Fibroblast of mammary gland (primary cell): ENCODE measurements around the gene SLX9.

Source experiments
- DNase-seq: peaks from one replicate; pipeline ENCODE4 v3.0.0-alpha.2; 2010; ENCODE audit warnings: low read depth
- H3K4me3 ChIP-seq: 2 replicates; pipeline ENCODE4 v1.5.1; 2011; ENCODE audit warnings: low read depth, mild to moderate bottlenecking, low read length, moderate library complexity; ENCODE audit not compliant: control insufficient read depth
- TF ChIP-seq, protein P1 (sequence below): conservative IDR thresholded peaks from 2 replicates; pipeline ENCODE4 v1.5.1; 2011; ENCODE audit warnings: low read depth, low read length, inconsistent platforms; ENCODE audit not compliant: control insufficient read depth, insufficient read depth

SLX9 gene

DNA sequence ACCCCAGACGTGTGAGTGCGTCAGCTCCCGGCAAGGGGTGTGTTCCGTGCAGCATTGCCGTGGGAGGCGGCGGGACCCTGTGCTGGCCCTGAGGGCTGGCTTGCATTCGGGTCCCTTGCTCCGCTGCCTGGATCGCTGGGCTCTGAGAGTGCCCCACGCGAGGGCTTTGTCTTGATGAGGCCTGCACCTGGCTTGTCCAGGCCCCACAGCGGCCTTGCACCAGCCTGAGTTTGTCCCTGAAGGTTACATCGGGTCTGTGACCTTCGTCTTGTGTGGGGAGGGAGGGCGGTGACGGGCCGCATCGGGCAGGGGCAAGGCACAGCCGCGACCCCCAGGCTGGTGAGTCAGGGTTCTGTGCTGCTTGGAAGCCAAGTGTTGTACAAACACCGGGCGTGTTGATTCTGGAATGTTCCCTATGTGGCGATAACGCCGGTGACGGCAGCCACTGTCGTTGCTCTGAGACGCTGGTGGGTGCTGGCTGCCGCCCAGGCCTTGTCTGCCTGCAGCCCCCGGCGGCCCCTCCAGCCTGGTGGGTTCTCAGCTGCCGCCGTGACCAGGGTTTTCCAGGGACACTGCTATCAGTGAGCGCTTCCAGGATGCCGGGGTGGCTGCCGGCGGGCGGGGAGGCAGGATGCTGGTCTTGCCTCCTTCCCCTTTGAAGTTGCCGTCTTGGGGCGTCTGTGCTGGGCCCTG is 42.9 kb downstream of the SLX9 start:
- TF ChIP-seq, protein P1, sequence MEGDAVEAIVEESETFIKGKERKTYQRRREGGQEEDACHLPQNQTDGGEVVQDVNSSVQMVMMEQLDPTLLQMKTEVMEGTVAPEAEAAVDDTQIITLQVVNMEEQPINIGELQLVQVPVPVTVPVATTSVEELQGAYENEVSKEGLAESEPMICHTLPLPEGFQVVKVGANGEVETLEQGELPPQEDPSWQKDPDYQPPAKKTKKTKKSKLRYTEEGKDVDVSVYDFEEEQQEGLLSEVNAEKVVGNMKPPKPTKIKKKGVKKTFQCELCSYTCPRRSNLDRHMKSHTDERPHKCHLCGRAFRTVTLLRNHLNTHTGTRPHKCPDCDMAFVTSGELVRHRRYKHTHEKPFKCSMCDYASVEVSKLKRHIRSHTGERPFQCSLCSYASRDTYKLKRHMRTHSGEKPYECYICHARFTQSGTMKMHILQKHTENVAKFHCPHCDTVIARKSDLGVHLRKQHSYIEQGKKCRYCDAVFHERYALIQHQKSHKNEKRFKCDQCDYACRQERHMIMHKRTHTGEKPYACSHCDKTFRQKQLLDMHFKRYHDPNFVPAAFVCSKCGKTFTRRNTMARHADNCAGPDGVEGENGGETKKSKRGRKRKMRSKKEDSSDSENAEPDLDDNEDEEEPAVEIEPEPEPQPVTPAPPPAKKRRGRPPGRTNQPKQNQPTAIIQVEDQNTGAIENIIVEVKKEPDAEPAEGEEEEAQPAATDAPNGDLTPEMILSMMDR, result no peak
- DNase-seq, result no peak
- no peak overlapping the region for H3K4me3 ChIP-seq

DNA sequence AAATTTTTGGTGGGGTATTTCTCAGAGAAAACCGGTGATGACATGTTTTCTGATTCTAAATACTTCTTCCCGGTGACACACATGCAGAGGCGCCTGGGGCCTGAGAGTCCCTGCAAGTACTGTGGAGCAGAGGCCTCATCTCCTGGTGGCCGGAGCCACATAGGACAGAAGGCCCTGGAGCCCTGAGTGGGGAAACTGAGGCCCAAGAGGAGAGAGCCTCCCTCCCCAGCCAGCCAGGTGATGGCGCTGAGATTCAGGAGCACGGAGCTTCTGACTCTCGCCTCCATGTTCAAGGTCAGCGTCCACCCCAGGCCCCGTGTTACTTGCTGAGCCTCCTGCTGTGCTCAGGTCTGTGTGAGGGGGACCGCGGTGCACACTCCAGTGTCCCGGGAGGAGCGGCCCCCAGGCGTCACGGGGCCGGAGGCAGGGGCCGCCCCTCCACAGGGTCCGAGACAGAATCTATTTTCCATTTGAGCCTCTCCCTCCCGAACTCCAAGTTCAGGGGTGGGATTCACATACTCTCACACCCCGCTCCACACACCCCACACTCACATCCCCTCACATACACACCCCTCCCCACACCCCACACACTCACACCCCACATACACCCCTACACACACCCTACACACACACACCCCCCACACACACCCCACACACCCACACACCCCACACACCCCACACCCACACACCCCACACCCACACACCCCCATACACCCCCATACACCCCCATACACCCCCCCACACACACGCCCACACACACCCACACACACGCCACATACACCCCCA is 43.8 kb downstream of the SLX9 start:
- TF ChIP-seq, protein P1, result no peak

DNA sequence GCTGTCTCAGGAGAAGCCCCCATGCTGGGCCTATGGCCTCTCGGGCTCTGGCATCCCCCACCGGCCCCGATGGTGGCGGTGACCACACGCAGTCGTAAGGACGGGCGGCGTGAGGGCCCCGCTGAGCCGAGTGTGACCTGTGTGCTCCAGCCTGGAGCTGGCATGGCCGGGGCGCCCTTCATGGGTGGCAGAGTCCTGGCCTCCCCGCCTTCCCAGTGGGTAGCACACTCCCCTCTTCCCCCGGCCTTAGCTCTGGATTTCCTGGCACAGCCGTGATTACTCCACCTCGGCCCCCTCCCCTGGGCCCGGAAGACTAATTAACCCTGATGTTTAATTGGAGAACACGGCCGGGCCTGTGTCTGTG is 44.6 kb downstream of the SLX9 start:
- no peak for DNase-seq
- no peak overlapping the region for H3K4me3 ChIP-seq
- TF ChIP-seq, protein P1, result no peak

More for the DNA sequence above, 43.8 kb downstream of the SLX9 start:
- no peak for DNase-seq
- no peak overlapping the region for H3K4me3 ChIP-seq

DNA sequence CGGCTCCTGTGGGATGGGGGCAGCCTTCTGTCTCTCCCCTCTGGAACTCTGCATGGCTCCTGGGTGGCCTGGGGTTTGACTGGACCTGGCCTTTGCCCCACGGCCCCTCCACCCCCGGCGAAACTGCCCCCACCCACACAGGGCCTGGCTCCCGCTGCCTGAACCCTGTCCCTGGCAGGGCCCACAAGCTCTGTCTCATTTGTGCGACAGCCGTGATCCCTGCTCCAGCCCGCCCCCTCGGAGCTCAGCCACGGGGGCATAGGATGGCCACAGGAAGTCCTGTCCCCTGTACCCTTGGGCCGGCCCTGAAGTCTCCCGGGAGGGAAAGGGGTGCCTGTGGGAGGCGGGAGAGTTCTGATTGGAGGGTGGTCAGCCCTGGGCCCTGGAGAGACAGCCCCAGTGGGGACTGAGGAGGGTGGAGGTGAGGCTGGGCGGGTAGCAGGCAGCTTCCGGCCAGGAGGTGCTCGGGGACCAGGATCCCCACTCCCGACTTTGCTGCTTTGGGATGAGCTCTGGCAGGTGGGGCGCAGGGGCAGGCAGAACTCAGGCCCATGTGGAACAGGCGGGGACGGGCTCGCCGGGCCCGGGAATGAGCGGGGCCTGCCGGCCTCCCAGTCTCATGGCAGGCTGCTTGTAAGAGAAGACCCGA is 45.1 kb downstream of the SLX9 start:
- TF ChIP-seq, protein P1, result no peak
- no peak overlapping the region for H3K4me3 ChIP-seq
- DNase-seq, result no peak

DNA sequence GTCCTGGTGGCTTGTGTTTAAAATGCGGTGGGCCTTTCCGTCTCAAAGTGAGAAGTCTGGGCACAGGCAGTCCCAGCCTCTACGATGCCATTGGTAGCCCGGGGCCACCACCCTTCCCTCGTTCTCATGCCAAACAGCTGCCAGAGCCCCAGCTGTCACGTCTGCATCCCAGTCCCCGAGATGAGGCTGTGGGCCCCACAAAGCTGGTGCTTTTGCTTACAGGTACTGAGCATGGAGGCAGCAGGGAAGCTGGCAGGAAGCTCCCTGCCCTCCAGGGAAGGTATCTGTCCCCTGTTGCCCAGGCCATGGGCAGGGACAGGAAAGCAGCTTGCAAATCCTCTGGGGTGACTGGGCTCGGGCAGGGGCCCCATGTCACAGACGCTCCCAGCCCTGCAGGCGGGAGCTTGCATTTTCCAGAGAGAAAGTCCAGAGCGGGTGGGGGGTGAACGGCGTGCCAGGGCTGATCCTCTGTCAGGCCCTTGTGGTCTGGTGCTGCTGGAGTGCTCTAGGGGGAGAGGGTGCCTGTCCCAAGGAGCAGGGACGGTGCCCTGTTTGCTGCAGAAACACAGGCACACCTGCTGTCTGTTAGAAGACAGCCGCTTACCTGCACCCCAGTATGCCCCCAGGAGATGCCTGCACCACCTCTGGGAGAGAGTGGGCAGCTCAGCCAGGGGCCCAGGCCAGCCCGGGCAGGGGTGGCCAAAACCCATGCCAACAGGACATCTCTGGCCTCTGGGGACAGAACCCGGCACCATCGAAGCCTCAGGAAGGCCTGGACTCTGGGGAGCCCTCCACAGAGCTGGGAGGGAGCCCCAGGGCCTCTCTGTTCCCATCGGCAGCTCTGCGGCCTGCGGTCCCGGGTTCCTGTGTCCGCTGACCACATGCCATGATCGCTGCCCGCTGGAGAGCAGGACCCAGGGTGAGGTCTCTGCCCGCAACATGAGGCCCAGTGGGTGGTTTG is 45.9 kb downstream of the SLX9 start:
- no peak for DNase-seq
- TF ChIP-seq, protein P1, result no peak
- no peak overlapping the region for H3K4me3 ChIP-seq
